SU-DHL-6 (cell line): ENCODE results near the gene MRPS18B.

Source experiments
- H2AFZ ChIP-seq: fragments of 200-600 bp; sonication (generic); 2 replicates; pipeline ENCODE4 v1.6.1; 2014; ENCODE audit warnings: low read depth, mild to moderate bottlenecking, moderate library complexity, mixed read lengths, antibody characterized with exemption, low read length; ENCODE audit not compliant: severe bottlenecking
- H3F3A ChIP-seq: fragments of 200-600 bp; shearing (Covaris generic); 2 replicates; pipeline ENCODE4 v1.6.0; 2016; ENCODE audit warnings: antibody characterized with exemption, mild to moderate bottlenecking; ENCODE audit not compliant: insufficient read depth
- H3K27ac ChIP-seq: fragments of 200-600 bp; sonication (generic); 2 replicates; pipeline ENCODE4 v1.5.1; 2016; ENCODE audit warnings: low read depth, mild to moderate bottlenecking, low read length, moderate library complexity, mixed read lengths
- H3K27me3 ChIP-seq: fragments of 200-600 bp; sonication (generic), shearing (Covaris generic); 2 replicates; pipeline ENCODE4 v1.6.0; 2014; ENCODE audit warnings: mild to moderate bottlenecking, low read length
- H3K36me3 ChIP-seq: fragments of 200-600 bp; sonication (generic); 2 replicates; pipeline ENCODE4 v1.6.1; 2014; ENCODE audit warnings: mild to moderate bottlenecking, low read length, mixed read lengths
- H3K4me2 ChIP-seq: fragments of 300-600, 200-600 bp; shearing (Covaris generic), sonication (generic); 2 replicates; pipeline ENCODE4 v1.6.0; 2014; ENCODE audit warnings: low read length, low read depth, mild to moderate bottlenecking; ENCODE audit not compliant: poor library complexity, severe bottlenecking
- H3K4me3 ChIP-seq: fragments of 200-600 bp; sonication (generic); 2 replicates; pipeline ENCODE4 v1.5.1; 2014; ENCODE audit warnings: antibody characterized with exemption, low read length, mild to moderate bottlenecking, mixed read lengths; ENCODE audit not compliant: insufficient read depth, poor library complexity, severe bottlenecking
- H3K79me2 ChIP-seq: fragments of 200-600 bp; sonication (generic); 2 replicates; pipeline ENCODE4 v1.6.1; 2014; ENCODE audit warnings: mild to moderate bottlenecking, low read length, moderate library complexity; ENCODE audit not compliant: insufficient read depth
- H3K9ac ChIP-seq: fragments of 200-600 bp; sonication (generic); 2 replicates; pipeline ENCODE4 v1.7.0; 2014; ENCODE audit warnings: mild to moderate bottlenecking, low read length
- H3K9me2 ChIP-seq: fragments of 200-600 bp; sonication (generic); replicated peaks from 2 replicates; pipeline ENCODE4 v1.6.1; 2014; ENCODE audit warnings: low read length; ENCODE audit not compliant: insufficient read depth
- H3K9me3 ChIP-seq: fragments of 200-600 bp; sonication (generic); 2 replicates; pipeline ENCODE4 v1.6.1; 2014; ENCODE audit warnings: low read length, mixed read lengths; ENCODE audit not compliant: insufficient read depth
- H4K20me1 ChIP-seq: fragments of 200-600 bp; sonication (generic); 2 replicates; pipeline ENCODE4 v1.6.1; 2014; ENCODE audit warnings: low read depth, mild to moderate bottlenecking, antibody characterized with exemption, low read length, moderate library complexity, mixed read lengths
- CTCF ChIP-seq: fragments of 200-600 bp; sonication (generic); IDR thresholded peaks from one replicate; pipeline ENCODE4 v1.5.1; 2017; ENCODE audit warnings: antibody characterized with exemption, mild to moderate bottlenecking, low read length, moderate library complexity; ENCODE audit not compliant: insufficient read depth, poor library complexity, severe bottlenecking
- EZH2phosphoT487 ChIP-seq: fragments of 200-600 bp; sonication (generic), shearing (Covaris generic); conservative IDR thresholded peaks from 2 replicates; pipeline ENCODE4 v1.6.1; 2018; ENCODE audit warnings: mild to moderate bottlenecking, antibody characterized with exemption, low read length, moderate library complexity, mixed read lengths

The MRPS18B gene

GRCh38 chr6:30610065-30610464, 7.6 kb upstream of the MRPS18B start:
- peaks cover 22% of the 10 kb centered on the region for H3K79me2 ChIP-seq
- peaks cover 49% of the 10 kb centered on the region for H3F3A ChIP-seq
- H3K27me3 ChIP-seq = no peaks in the 10 kb centered on the region
- TF ChIP-seq CTCF (no peak), EZH2phosphoT487 (no peak)
- no peak overlapping the region for H3K4me3 ChIP-seq
- no peaks in the 10 kb centered on the region for H3K9me2 ChIP-seq
- no peak overlapping the region for H3K27ac ChIP-seq
- H3K9me3 ChIP-seq = no peaks in the 10 kb centered on the region
- H2AFZ ChIP-seq = no peak overlapping the region
- no peaks in the 10 kb centered on the region; the same call in 1 of the 2 replicates for H4K20me1 ChIP-seq
- H3K36me3 ChIP-seq = peaks cover 41% of the 10 kb centered on the region
- H3K4me2 ChIP-seq = no peak overlapping the region
- no peak overlapping the region for H3K9ac ChIP-seq

GRCh38 chr6:30611150-30611855, 6.3 kb upstream of the MRPS18B start:
- no peak overlapping the region for H3K4me3 ChIP-seq
- H2AFZ ChIP-seq = no peak overlapping the region
- H3K9ac ChIP-seq = no peak overlapping the region
- peaks cover 35% of the 10 kb centered on the region for H3K36me3 ChIP-seq
- no peak overlapping the region for H3K27ac ChIP-seq
- H3K79me2 ChIP-seq = peaks cover 28% of the 10 kb centered on the region
- H3K27me3 ChIP-seq = no peaks in the 10 kb centered on the region
- H3K9me2 ChIP-seq = no peaks in the 10 kb centered on the region
- no peaks in the 10 kb centered on the region for H3K9me3 ChIP-seq
- no peak overlapping the region for H3K4me2 ChIP-seq
- TF ChIP-seq CTCF (no peak), EZH2phosphoT487 (no peak)
- H4K20me1 ChIP-seq = no peaks in the 10 kb centered on the region; the same call in 1 of the 2 replicates
- H3F3A ChIP-seq = peaks cover 61% of the 10 kb centered on the region

- no peaks in the 10 kb centered on the region for H3K9me2 ChIP-seq
- H3F3A ChIP-seq = peaks cover 66% of the 10 kb centered on the region
- H3K27me3 ChIP-seq = no peaks in the 10 kb centered on the region
- H3K27ac ChIP-seq = no peak overlapping the region
- no peaks in the 10 kb centered on the region for H3K9me3 ChIP-seq
- TF ChIP-seq CTCF (no peak), EZH2phosphoT487 (no peak)
- peaks cover 35% of the 10 kb centered on the region for H3K36me3 ChIP-seq
- no peak overlapping the region for H3K4me3 ChIP-seq
- peaks cover 33% of the 10 kb centered on the region for H3K79me2 ChIP-seq
- no peaks in the 10 kb centered on the region; the same call in 1 of the 2 replicates for H4K20me1 ChIP-seq
- H2AFZ ChIP-seq = no peak overlapping the region
- H3K9ac ChIP-seq = no peak overlapping the region
- H3K4me2 ChIP-seq = no peak overlapping the region
These were observed 5.8 kb upstream of the MRPS18B start for GRCh38 chr6:30611856-30612194.
